IPS-11a (cell line): ENCODE data around the gene NLGN3.

Experiments
- H3K4me3 ChIP-seq: one replicate; pipeline ENCODE4 v1.5.1; 2013; ENCODE audit warnings: low read depth, low read length, control low read depth

The NLGN3 gene

GRCh38 chrX:71144651-71145050, at the start of gene NLGN3:
TSS of gene NLGN3 (plus strand) at chrX:71144841. CDS start at chrX:71147750, 2,909 bp downstream.
- peak within 1 kb of the TSS; percentile 20 for H3K4me3 ChIP-seq

GRCh38 chrX:71095033-71095432, 49.6 kb upstream of the NLGN3 start:
- peak overlapping the region; percentile 61 for H3K4me3 ChIP-seq

- peak within 1 kb of the TSS; percentile 63 for H3K4me3 ChIP-seq
These were observed 49.1 kb upstream of the NLGN3 start, which contains the start of gene FOXO4 for GRCh38 chrX:71095555-71095980. TSS of gene FOXO4 (plus strand) at chrX:71095851. CDS start at chrX:71096529, 678 bp downstream.

DNA sequence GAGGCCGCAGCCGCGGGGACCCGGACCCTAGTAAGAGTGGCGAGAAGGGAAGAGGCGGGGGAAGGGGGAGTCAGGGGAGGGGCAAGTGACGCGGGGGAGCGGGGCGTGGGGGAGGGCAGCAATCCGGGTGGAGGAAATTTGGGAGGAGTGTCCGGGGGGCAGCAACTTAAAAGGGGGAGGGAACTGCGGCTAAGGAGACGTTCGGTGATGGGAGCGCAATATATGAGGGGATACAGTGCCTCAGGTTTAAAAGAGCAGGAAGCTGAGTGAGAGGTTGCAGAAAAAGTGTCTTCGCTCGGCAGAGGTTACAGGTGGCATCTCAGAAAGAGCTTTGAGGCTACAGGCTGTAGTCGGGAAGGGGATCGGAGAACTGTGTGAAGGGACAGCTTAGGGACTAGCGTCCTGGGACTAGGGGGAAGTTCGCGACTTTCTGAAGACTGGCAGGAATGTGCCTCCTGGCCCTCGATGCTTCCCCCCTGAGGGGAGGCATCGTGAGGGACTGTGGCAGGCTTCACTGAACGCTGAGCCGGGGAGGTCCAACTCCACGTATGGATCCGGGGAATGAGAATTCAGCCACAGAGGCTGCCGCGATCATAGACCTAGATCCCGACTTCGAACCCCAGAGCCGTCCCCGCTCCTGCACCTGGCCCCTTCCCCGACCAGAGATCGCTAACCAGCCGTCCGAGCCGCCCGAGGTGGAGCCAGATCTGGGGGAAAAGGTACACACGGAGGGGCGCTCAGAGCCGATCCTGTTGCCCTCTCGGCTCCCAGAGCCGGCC, 48.5 kb upstream of the NLGN3 start:
- peak overlapping the region; percentile 63 for H3K4me3 ChIP-seq

DNA sequence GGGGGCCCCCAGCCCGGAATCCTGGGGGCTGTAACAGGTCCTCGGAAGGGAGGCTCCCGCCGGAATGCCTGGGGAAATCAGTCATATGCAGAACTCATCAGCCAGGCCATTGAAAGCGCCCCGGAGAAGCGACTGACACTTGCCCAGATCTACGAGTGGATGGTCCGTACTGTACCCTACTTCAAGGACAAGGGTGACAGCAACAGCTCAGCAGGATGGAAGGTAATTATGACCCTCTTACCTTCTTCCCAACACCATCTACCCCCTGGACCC, 47.9 kb upstream of the NLGN3 start:
- H3K4me3 ChIP-seq = peak overlapping the region; percentile 63

- no peak overlapping the region for H3K4me3 ChIP-seq
These were observed 46.3 kb upstream of the NLGN3 start for GRCh38 chrX:71098302-71098701.

GRCh38 chrX:71098951-71099506, 45.6 kb upstream of the NLGN3 start:
- no peak overlapping the region for H3K4me3 ChIP-seq

- no peak overlapping the region for H3K4me3 ChIP-seq
These were observed 44.9 kb upstream of the NLGN3 start for GRCh38 chrX:71099736-71100135.

- no peak overlapping the region for H3K4me3 ChIP-seq
These were observed 43.8 kb upstream of the NLGN3 start for GRCh38 chrX:71100581-71101505.

DNA sequence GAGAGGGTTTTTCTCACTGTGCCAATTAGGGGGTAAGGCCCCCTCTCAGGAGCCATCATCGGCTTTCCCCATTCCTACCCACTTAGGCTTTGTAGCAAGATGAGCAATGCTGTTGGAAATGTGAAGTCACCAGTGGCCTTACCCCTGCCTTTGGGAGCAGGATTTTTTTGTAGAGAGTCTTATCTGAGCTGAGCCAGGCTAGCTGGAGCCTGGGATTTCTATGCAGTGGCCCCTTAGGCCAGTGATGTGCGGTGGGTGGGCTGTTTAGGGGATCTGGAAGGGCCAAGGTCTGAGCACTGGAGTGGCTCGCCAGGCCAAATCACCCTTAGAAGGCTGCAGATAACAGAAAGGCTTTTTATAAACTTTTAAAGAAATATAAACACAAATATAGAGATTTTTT, 42.3 kb upstream of the NLGN3 start:
- H3K4me3 ChIP-seq = no peak overlapping the region

- H3K4me3 ChIP-seq = no peak overlapping the region
These were observed 41.3 kb upstream of the NLGN3 start for GRCh38 chrX:71103110-71103983.

- no peak overlapping the region for H3K4me3 ChIP-seq
These were observed 39.0 kb upstream of the NLGN3 start for GRCh38 chrX:71105628-71106027.

DNA sequence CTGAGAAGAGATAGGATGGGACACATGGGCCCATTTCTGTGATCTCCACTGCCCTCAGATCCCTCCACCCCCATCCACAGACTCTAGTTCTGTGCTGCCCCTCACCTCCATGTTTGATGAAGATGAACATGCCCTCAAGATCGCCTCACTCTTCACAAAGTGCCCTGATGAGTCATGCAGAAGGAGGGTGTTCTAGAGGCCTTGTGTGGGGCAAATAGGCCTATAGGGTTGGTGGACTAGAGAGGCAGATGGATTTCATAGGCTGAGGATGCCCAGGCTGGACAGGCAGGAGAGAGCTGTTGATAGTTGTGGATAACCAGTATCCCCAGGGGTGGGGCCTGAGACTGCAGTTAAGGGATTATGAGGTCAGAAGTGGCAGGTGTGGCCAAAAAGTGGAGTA, 38.2 kb upstream of the NLGN3 start, which contains the start of gene CXorf65:
CXorf65 (minus strand) TSS at position 314 of the 400 bp plus-strand sequence; CDS start at position 130, 184 bp downstream.
- no peak within 1 kb of the TSS for H3K4me3 ChIP-seq

DNA sequence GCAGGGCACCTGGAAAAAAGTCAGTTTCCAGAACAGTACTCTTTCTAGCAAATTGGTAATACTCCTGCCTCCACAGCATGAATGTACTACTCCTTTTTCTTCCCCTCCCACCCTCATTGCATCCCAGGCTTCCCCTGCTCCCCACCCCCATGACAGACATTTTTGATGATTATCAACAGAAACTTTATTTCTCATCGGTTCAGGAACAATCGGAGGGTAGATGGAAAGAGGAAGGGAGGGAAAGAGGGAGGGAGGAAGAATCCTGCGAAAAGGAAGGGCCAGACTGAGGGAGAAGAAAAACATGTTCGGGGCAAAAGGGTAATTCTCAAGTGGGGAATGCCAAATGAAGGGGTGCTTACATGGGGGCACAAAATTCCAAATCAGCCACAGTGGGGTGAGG, 37.4 kb upstream of the NLGN3 start:
- no peak overlapping the region for H3K4me3 ChIP-seq

- no peak overlapping the region for H3K4me3 ChIP-seq
These were observed 36.8 kb upstream of the NLGN3 start for GRCh38 chrX:71107762-71108360.

DNA sequence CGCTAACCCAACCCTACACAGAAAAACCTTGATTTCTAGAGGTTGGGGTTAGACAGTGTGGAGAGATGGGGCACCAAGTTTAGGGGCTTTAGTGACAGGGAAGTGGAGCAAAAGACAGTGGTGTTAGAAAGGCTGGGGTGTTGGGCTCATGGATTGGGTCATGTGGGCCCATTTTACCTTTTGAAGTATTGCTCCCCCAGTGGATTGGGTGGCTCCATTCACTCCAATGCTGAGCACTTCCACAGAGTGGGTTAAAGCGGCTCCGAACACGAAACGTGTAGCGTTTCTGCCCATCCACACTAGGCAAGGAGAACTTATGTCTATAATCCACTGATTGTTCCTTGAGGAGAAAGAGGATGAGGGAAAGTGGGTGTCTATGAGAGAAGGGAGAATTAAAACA, 35.6 kb upstream of the NLGN3 start:
- H3K4me3 ChIP-seq = no peak overlapping the region

DNA sequence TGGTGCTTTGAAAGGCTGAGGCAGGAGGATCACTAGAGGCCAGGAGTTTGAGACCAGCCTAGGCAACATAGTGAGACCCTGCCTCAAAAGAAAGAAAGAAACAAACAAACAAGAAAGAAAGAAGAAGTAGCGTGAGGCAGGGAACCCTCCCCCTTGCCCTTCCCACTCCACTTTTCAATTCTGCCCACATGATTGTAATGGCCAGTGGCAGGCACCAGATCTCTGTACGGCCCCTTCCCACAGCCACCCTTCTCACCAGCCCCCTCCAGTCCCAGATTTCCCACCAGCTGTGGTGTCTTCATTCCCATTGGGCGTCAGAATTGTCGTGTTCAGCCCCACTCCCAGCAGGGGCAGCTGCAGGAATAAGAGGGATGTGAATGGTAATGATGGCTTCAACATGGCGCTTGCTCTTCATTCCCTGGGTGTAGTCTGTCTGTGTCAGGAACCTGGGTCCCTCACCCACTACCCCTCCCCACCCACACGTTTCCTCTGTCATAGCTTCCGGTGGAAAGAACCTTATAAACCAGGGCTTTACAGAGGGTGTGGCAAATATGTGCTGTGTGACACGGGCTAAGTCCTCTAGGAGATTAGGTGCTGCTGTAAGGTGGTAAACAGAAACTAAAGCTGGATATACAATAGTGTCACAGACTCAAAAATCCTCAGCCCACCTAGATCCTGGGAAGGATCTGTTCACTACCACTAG, 33.3 kb upstream of the NLGN3 start, which contains the start of gene IL2RG:
IL2RG (minus strand) TSS at position 437 of the 703 bp plus-strand sequence; CDS start at position 399, 38 bp downstream.
- H3K4me3 ChIP-seq = no peak within 1 kb of the TSS

DNA sequence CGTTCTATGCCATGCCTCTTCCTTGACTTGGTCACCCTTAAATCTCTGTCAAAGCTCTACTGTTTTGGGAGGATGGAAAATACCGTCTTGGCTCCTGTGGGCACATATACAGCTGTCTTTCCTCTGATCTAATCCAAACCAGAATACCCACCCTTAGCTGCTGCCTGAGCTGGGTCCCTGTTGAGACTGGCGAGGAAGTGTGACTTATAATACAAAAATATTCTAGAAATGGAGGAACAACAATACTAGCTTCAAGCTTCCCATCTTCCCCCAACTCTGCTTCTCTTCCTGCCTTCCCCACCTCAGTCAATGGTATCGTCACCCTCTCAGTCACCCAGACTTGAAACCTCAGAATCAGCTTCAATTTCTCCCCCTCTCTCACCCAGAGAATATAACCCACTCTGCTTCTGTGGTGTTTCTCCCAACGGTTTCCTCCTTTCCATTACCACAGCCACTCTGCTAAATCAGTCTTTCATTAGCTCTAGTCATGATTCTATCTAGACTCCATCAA, 32.7 kb upstream of the NLGN3 start:
- no peak overlapping the region for H3K4me3 ChIP-seq

DNA sequence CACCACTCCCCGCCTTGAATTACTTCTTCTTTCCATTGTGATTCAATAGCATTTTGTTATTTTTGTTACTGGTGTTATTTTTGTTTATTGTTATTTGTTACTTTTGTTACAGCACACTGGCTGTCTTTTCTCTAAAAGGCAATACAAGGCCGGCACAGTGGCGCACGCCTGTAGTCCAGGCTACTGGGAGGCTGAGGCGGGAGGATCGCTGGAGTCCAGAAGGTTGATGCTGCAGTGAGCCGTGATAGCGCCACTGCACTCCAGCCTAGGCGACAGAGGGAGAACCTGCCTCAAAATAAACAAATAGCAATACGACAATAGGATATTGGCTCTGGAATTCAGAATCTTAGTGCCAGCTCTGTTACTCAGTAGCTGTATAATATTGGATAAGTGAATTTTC, 27.3 kb upstream of the NLGN3 start:
- H3K4me3 ChIP-seq = no peak overlapping the region
